ENCODE results near the gene CNNM1. TPM values are rescaled to one million over a fixed set of nuclear protein-coding genes. Genes with fewer than 3 reads are reported as not detected.

CNNM1 gene
- total and polyA plus RNA-seq, 2 donors (not counting 3 experiments of a cell fraction or from before 2014, with no cell fraction given): not detected

- no peaks in the 10 kb centered on the region for H3K36me3 ChIP-seq (ENCODE audit: control insufficient read depth in 2 of 2, extremely low read depth in 1 of 2, insufficient read depth in 2 of 2, low read length in 2 of 2)
- POLR2A ChIA-PET: no interaction called here
- no peak overlapping the region for H3K4me2 ChIP-seq (ENCODE audit: insufficient read depth, low read length)
- CTCF ChIA-PET: interaction anchor here (0.6 kb wide), 1 partner anchor 13 kb away, joined by 3 read pairs; no protein-coding TSS in a partner anchor
- no peak overlapping the region for H2AFZ ChIP-seq (ENCODE audit: low read depth, low read length)
- FAIRE-seq: no peak
- H3K9ac ChIP-seq (replicated peaks; ENCODE audit: extremely low read depth, insufficient read depth, low read length): no peak overlapping the region
- H3K27ac ChIP-seq (ENCODE audit: insufficient read depth, low read depth, low read length): no peak overlapping the region
- H3K27me3 ChIP-seq (ENCODE audit: control insufficient read depth in 2 of 2, insufficient read depth in 2 of 2, low read length in 2 of 2): peaks cover 3 to 5% of the 10 kb centered on the region in 2 experiments
- no peak overlapping the region for H3K4me3 ChIP-seq (replicated peaks in 1 of 3; ENCODE audit: insufficient read depth in 1 of 3, low read depth in 1 of 3, low read length in 3 of 3)
- DNase-seq (ENCODE audit: low read depth, low spot score): no peak
- no TSS peak for BruUV-seq (replicated peaks)
- no peaks in the 10 kb centered on the region for H3K79me2 ChIP-seq (ENCODE audit: control insufficient read depth, insufficient read depth, low read length)
- H3K9me3 ChIP-seq (replicated peaks; ENCODE audit: control insufficient read depth, insufficient read depth, low read length): no peaks in the 10 kb centered on the region
- H4K20me1 ChIP-seq (replicated peaks; ENCODE audit: control insufficient read depth, extremely low read depth, insufficient read depth, low read length): no peaks in the 10 kb centered on the region
- dilution Hi-C loops (cut with MboI; ENCODE audit: extremely low pct_ligation_motif_present, low sequenced_read_pairs) (no loop called here), intact Hi-C loops (cut with micrococcal nuclease) (no loop called here)
- no peaks in the 10 kb centered on the region for H3K4me1 ChIP-seq (ENCODE audit: control insufficient read depth, extremely low read depth, insufficient read depth, low read length)
- H3K9me1 ChIP-seq (replicated peaks; ENCODE audit: control insufficient read depth, extremely low read depth, insufficient read depth, low read length): no peaks in the 10 kb centered on the region
- TF ChIP-seq EZH2 (IDR thresholded peaks at IDR 0.05; ENCODE audit: borderline replicate concordance, low read depth, low read length, severe bottlenecking) (no peak), GATA2 (IDR thresholded peaks at IDR 0.05; ENCODE audit: insufficient read depth, insufficient read length, low read depth, low read length) (no peak), JUN (IDR thresholded peaks at IDR 0.05; ENCODE audit: borderline replicate concordance, insufficient read depth, insufficient read length, low read depth) (no peak), FOS (IDR thresholded peaks at IDR 0.05; ENCODE audit: borderline replicate concordance, insufficient read depth, low read length) (no peak), POLR2A (IDR thresholded peaks at IDR 0.05; ENCODE audit: low read depth, low read length) (no peak), MYC (IDR thresholded peaks at IDR 0.05; ENCODE audit: low read depth, low read length) (no peak), CTCF (IDR thresholded peaks at IDR 0.05; ENCODE audit: extremely low read depth in 1 of 2, insufficient read depth in 1 of 2, low read depth in 1 of 2, low read length in 2 of 2) (no peak), POLR2AphosphoS5 (IDR thresholded peaks at IDR 0.05; ENCODE audit: insufficient read depth, low read depth, low read length) (no peak)
- TF ChIP-seq, protein P1, sequence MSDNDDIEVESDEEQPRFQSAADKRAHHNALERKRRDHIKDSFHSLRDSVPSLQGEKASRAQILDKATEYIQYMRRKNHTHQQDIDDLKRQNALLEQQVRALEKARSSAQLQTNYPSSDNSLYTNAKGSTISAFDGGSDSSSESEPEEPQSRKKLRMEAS (IDR thresholded peaks at IDR 0.05; ENCODE audit: insufficient read depth, insufficient read length): no peak
These were observed 8.2 kb downstream of the CNNM1 start for GRCh38 chr10:99337311-99337811.

Measured in endothelial cell of umbilical vein (primary cell).